GM21367 (cell line): ENCODE measurements around the gene TP53RK.

Source experiments
- ATAC-seq: cut with Tn5 transposase; IDR thresholded peaks from one replicate; pipeline ENCODE4 v1.9.1; 2021; ENCODE audit not compliant: unreplicated experiment

Gene TP53RK

GRCh38 chr20:46666306-46666705, 22.9 kb downstream of the TP53RK start:
- no peak for ATAC-seq

- ATAC-seq, result no peak
These were observed 23.6 kb downstream of the TP53RK start for GRCh38 chr20:46665602-46666001.

DNA sequence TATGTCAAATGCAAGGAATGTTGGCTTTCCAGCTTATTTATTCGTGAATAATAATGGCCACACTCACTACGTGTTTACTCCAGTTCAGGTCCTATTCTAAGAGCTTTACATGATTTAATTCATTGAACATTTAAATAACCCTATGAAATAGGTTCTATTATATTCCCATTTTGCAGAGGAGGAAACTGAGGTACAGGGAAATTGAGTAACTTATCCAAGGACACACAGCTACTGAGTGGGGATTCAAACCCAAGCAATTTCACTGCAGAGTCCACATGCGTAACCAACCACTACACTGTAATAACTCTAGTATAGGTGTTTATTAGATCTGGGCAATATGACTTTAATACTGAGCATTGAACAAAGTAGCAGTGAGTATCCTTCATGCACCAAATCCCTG, 25.7 kb downstream of the TP53RK start:
- ATAC-seq, result no peak

- no peak for ATAC-seq
These were observed 27.6 kb downstream of the TP53RK start for GRCh38 chr20:46661659-46662058.

DNA sequence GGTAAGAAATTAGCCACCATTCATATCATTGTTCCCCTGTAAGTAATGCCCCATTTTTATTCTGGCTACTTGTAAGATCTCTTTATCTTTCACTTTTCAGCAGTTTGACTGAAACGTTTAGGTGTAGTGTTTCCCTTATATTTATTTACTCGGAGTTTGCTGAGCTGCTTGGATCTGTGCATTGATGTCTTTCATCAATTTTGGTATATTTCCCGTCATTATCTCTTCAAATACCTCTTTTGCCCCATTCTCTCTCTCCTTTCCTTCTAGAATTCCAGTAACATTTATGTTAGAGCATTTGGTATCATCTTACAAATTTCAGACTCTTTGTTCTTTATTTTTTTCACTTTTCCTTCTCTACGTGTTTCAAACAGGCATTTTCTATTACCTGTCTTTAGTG, 28.8 kb downstream of the TP53RK start:
- ATAC-seq, result no peak

DNA sequence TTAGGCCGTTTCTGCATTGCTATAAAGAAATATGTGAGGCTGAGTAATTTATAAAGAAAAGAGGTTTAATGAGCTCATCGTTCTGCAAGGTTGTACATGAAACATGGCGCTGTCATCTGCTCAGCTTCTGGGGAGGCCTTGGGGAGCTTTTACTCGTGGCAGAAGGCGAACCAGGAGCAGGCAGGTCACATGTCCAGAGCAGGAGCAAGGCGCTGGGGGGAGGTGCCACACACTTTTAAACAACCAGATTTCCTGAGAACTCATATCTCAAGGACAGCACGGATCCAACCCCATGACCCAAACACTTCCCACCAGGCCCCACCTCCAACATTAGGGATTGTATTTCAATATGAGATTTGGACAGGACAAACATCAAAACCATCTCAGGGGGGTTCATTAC, 31.6 kb downstream of the TP53RK start:
- no peak for ATAC-seq

GRCh38 chr20:46657137-46657536, 32.1 kb downstream of the TP53RK start:
- no peak for ATAC-seq

- ATAC-seq, result no peak
These were observed 36.5 kb downstream of the TP53RK start for GRCh38 chr20:46652699-46653098.

DNA sequence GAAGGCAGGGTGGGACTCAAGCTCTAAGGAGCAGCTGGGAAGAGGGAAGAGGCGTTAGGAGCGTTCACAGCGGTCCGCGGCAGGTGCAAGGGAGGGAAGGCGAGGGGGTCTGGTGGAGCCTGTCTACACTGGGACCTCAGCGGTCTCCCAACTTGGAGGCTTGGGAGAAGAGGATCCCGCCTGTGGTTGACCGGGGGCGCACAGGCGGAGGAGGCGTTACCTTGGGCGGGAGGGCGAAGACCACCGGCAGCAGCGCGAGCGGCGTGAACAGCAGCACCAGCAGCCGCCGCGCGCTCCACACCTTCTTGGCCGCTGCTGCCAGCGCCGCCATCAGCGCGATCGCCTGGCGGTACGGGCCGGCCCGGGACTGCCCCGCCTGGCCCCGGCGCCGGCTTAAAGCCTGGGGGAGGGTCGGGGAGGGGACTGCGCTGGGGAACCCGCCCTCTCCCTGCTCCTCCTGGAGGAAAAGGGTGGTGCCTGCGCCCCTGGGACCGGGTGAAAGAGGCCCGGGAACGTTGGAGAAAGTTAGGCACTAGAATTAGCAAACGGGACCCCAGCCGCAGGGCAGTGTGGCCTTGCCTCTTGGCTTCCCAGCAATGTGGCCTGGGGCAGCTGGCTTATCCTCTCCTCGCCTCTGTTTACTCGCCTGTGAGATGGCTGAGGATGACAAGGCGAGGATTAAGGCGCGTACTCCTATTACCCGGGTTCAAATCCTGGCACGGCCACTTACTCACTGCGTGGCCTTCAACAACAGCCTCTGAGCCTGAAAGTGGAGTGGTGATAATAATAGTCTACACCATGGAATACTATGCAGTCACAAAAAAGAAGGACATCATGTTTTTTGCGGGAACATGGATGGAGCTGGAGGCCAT, 37.9 kb downstream of the TP53RK start, which contains the start of gene SLC13A3:
Gene SLC13A3, minus strand, starts transcription at position 369 of the 872 bp plus-strand sequence. Its CDS starts 38 bp downstream, at position 331.
- no peak for ATAC-seq

GRCh38 chr20:46650575-46651090, 38.6 kb downstream of the TP53RK start:
- no peak for ATAC-seq

GRCh38 chr20:46649965-46650542, 39.2 kb downstream of the TP53RK start:
- no peak for ATAC-seq

DNA sequence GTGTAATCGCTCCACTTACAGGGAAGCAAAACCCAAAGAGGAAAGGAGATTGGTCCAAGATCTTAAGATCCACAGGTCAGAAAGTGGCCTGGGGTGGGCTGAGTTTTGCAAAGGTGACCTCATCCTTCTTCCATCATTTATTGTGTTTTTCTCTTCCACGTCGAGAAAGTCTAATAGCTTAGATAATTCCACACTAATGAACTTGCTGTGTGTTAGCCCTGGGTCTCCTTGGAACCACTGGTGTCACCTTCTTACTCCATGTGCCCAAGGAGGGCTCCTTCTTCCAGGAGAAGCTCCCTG, 39.6 kb downstream of the TP53RK start:
- no peak for ATAC-seq

GRCh38 chr20:46648903-46649649, 40.2 kb downstream of the TP53RK start:
- no peak for ATAC-seq

- ATAC-seq, result no peak
These were observed 41.8 kb downstream of the TP53RK start for GRCh38 chr20:46647469-46647868.

- ATAC-seq, result no peak
These were observed 42.4 kb downstream of the TP53RK start for GRCh38 chr20:46646659-46647380.

GRCh38 chr20:46646122-46646521, 43.1 kb downstream of the TP53RK start:
- no peak for ATAC-seq

DNA sequence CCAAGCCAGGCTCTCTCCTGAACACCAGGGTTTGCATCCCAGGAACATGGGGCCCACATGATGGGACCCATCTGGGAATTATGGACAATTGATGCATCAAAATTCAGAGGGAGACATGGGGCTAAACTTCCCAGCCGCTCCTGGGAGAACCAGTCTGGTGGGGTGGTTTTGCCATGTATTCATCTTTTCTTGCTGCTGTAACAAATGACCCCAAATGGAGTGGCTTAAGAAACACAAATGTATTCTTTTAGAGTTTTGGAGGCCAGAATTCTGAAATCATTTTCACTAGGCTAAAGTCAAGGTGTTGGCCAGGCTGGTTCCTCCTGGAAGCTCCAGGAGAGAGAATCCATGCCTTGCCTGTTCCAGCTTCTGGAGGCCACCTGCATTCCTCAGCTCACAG, 44.5 kb downstream of the TP53RK start:
- ATAC-seq, result no peak

DNA sequence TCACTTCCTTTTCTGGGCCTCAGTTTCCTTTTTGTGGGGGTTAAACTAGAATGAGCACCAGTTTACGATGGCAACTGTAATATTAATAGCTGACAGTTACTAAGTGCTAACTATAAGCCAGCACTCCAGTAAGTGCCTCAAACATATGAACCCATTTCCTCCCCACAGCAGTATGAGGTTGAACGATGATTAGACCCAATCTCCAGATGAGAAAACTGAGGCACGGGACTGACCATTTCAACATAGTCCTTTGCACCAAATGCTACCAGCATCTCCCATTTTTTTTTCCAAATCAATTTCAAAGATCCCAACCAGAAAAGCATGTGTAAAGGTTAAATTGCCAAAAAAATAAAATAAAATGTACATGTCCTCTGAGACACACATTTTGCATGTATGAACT, 45.1 kb downstream of the TP53RK start:
- no peak for ATAC-seq

- no peak for ATAC-seq
These were observed 46.3 kb downstream of the TP53RK start for GRCh38 chr20:46642969-46643343.

DNA sequence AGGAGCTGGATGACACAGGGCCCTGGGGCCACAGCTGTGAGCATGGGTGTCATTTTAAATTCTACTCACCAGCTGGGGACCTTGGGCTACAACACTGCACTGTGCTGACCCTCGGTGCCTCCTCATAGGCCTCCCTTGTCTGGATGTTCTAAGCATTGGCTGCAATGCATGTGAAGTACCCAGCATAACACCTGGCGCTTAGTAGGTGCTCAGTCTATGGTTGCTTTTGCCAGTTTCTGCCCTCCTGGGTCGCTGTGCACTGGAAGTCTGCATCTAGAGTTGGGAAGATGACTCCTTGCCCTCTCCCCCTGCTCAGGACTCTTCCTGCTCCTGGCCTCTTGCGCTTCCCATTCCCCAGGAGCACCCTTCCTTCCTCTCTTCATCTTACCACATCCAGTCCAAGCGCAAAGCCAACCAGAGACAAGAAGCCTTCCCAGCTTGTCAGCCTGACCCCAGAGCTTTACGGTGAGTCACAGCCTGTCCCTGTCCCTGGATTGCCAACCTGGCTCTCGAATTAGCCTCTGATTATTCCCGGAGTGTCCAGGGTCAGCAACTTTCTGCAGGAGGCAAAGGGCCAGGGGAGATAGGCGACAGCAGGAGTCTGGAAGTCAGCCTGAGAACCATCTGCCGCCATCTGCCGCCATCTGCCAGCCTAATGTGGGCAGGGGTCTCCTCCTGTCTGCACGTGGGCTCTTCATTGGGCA, 46.8 kb downstream of the TP53RK start:
- no peak for ATAC-seq

- ATAC-seq, result no peak
These were observed 47.8 kb downstream of the TP53RK start for GRCh38 chr20:46641424-46641823.
